ENCODE data around the gene GCSAML.
"Not testable (repeated sequence)": the region's sequence is repeated elsewhere in the genome, so short reads cannot be mapped to it uniquely, and the experiment has no call there.

The GCSAML gene

GRCh38 chr1:247548769-247549182 lies at the start of gene GCSAML:
TSS of gene GCSAML (plus strand) at chr1:247549134. CDS start at chr1:247549192, 58 bp downstream.
- in situ Hi-C loops (cut with HindIII; ENCODE audit: low sequenced_read_pairs): no loop called here

GRCh38 chr1:247500865-247501264 lies 48.1 kb upstream of the GCSAML start:
- in situ Hi-C loops (cut with HindIII; ENCODE audit: low sequenced_read_pairs): no loop called here

DNA sequence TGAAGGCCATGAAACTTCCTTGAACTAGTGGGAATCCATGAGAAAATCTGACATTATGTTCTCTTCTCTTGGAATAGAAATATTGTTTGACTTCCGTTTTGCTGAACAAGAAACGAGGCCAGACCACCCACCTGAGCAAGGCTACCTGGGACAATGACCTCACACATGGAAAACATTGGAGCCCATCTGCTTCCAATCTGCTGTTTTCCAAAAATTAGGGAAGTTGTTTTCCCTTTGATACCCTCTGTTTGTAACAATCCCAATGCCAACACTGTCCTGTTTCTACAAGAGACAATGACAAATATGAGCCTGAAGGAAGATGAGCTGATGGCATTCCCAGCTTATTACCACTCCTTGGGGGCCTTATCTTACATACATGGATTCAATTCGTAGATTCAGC lies 42.1 kb upstream of the GCSAML start:
- in situ Hi-C loops (cut with HindIII; ENCODE audit: low sequenced_read_pairs): no loop called here

DNA sequence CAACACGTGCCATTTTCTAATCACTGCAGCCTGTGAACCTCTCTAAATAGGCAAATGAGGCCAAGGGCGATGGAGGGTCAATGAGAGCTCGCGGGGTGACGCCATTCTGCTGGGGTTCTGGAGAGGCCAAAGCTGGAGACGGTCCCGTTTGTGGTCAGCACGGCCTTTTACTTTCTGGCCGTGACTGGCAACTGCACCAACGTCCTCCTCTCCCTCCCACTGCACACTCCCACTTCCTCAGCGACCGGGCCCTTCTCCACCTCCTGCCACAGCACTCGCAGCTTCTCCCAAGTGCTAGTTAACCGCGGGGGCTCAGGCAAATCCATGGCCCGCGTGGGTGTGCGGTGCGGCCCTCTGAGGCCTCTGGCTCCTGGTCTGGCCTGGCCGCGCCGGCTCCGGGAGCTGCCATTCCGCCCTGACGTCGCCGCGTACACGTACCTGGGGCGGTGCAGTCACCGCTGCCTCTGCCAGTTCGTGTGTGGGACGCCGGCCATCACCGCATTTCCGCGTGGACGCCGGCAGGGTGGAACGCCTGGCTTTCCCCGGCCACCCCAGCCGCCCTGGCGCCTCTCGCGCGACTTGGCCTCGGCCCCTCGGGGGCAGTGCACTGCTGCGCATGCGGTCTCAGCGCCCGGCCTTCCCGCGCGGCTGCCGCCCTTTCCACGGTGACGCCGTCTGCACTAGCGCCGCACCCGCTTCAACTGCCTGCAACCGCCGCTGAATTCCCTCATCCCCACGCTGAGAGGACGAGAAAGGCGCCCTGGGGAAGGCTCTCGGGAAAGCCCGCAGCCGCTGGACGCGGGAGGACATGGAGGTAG lies 30.9 kb upstream of the GCSAML start:
- in situ Hi-C loops (cut with HindIII; ENCODE audit: low sequenced_read_pairs): no loop called here

- in situ Hi-C loops (cut with HindIII; ENCODE audit: low sequenced_read_pairs): no loop called here
Observed at GRCh38 chr1:247518613-247518891, 30.4 kb upstream of the GCSAML start.

- in situ Hi-C loops (cut with HindIII; ENCODE audit: low sequenced_read_pairs): not testable (repeated sequence)
Observed at GRCh38 chr1:247521886-247522285, 27.0 kb upstream of the GCSAML start.

GRCh38 chr1:247528812-247529474 lies 20.0 kb upstream of the GCSAML start:
- in situ Hi-C loops (cut with HindIII; ENCODE audit: low sequenced_read_pairs): no loop called here

DNA sequence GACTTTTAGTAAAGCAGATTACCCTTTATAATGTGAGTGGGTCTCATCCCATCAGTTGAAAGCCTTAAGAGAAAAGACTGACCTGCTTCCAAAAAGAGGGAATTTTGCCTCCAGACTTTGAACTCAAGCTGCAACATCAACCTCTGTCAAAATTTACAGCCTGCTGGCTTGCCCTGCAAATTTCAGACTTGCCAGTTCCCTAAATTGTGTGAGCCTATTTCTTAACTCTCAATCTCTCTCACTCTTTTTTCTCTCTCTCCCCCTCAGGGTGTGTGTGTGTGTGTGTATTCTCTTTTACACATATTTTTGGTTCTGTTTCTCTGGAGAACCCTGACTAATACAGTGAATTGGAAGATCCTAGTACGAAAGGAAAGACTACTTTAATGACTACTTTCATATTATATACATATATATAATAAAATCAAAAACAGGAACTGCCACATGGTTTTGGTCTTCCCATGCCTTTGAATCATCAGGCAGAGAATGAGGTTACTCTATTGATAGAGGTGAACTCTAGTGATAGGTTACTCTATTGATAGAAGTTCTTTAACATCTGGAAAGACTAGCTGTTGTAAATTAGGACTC lies 19.1 kb upstream of the GCSAML start:
- in situ Hi-C loops (cut with HindIII; ENCODE audit: low sequenced_read_pairs): no loop called here

DNA sequence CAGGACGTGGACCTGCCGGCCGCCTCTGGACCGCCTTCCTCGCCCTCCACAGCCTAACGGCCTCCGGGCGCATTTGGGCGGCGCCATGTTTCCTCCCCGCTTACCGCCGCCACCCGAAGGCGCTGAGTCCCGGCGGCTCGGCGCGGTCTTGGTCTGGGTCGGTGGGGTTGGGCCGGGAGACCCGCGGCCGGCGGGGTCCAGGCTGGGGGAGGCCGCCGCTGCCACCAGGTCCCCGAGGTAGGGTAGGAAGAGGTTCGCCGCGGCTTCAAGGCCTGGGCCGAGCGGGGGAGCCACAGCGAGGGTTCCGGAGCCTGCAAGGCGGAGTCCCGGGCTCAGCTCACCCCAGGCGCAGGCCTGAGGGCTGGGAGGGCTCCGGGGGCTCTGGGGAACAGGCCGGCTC lies 18.1 kb upstream of the GCSAML start:
- in situ Hi-C loops (cut with HindIII; ENCODE audit: low sequenced_read_pairs): no loop called here

GRCh38 chr1:247531937-247532336 lies 17.0 kb upstream of the GCSAML start:
- in situ Hi-C loops (cut with HindIII; ENCODE audit: low sequenced_read_pairs): no loop called here

- in situ Hi-C loops (cut with HindIII; ENCODE audit: low sequenced_read_pairs): no loop called here
Observed at GRCh38 chr1:247535402-247535801, 13.5 kb upstream of the GCSAML start.

DNA sequence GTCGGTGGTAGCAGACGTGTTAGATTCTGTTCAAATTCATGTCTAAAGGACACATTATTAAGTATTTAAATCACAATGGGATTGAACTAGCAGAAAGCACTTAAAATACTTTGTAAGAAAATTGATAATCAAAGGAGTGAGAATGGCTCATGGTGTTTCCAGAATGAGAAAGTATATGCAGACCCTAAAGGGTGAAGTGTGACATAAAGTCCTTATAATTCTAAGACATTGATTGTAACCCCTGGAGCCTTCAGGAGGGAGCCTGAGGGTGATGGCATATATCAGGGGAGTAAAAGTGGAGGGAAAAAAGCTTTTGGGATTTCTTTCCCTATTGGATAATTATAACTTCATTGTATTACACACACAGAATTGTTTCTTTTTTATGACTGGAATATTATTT lies 12.6 kb upstream of the GCSAML start, which contains the start of gene OR2C3:
OR2C3 (minus strand) TSS at position 101 of the 400 bp plus-strand sequence. CDS start 3,929 bp downstream, outside the sequence.
- in situ Hi-C loops (cut with HindIII; ENCODE audit: low sequenced_read_pairs): no loop called here

DNA sequence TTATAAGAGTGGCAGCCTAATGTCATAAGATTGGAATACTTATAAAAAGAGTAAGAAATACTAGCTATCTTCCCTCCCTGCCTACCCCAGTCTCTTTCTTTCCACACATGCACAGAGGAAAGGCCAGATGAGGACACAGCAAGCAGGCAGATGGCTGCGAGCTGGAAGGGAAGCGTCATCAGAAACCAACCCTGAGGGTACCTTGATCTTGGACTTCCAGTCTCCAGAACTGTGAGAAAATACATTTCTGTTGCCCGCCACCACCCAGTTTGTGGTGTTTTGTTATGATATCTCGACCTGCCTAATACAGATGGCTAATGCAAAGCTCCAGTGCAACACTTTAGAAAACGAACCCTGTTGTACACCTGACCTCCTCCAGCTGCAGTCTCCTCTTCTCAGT lies 10.4 kb upstream of the GCSAML start:
- in situ Hi-C loops (cut with HindIII; ENCODE audit: low sequenced_read_pairs): no loop called here

DNA sequence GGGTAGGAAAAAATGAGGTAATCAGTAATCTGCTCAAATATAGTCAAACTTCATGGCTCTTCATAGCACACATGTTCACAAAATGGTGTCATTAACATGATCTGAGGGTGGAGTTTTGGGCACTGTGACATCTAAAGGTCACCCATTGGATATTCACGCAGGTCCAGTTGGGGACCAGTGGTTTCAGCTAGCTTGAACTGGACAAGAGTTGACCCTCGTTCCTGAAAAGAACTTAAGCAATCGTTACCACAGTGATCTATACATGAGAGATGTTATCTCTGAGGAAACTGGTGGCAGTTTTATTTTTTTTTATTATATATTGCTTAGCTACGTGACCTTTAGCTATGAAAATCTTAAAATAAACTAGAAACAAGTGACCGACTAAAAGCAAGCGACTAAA lies 9.7 kb upstream of the GCSAML start:
- in situ Hi-C loops (cut with HindIII; ENCODE audit: low sequenced_read_pairs): no loop called here

GRCh38 chr1:247540581-247540980 lies 8.4 kb upstream of the GCSAML start:
- in situ Hi-C loops (cut with HindIII; ENCODE audit: low sequenced_read_pairs): no loop called here

GRCh38 chr1:247542811-247543210 lies 6.1 kb upstream of the GCSAML start:
- in situ Hi-C loops (cut with HindIII; ENCODE audit: low sequenced_read_pairs): no loop called here

GRCh38 chr1:247548092-247548491 lies 842 bp upstream of the GCSAML start:
- in situ Hi-C loops (cut with HindIII; ENCODE audit: low sequenced_read_pairs): no loop called here

- in situ Hi-C loops (cut with HindIII; ENCODE audit: low sequenced_read_pairs): no loop called here
Observed at GRCh38 chr1:247551721-247552120, 2.8 kb downstream of the GCSAML start.

DNA sequence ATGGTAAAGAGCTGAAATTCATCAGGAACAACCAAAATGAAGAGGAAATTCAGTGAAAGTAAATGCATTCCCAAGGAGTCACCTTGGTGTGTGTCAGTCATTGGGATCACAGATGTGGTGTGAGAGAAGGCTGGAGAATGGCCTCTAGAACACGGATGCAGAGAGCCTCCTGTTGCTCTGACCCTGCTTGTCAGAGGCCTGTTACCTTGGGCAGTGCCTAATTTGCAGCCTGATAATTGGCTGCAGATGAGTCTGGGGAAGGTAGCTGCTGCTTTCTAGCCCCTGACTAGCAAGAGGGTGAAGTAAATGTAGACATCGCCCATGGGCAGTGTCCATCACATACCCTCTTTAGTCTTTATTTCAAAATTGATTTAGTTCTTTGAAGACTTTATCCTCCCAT lies 3.3 kb downstream of the GCSAML start:
- in situ Hi-C loops (cut with HindIII; ENCODE audit: low sequenced_read_pairs): no loop called here

GRCh38 chr1:247557926-247558674 lies 9.2 kb downstream of the GCSAML start:
- in situ Hi-C loops (cut with HindIII; ENCODE audit: low sequenced_read_pairs): no loop called here

DNA sequence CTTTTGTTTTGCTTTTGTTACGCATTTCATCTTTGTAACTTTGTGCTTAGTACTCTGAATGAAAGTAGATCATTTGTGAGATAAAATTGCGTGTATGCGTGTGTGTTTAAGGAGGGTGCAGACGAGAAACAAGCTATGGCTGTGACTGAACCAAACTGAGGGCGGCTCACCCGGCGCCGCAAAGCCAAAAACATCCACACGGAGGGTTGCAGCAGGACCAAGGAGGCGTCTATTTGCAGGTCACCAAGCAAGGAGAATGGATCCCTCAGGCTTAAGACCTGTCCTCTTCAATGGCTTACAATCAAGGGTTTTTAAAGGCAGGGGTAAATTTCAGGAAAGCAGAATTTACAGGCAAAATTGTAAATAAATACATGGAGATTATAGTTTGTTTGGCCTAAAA lies 12.8 kb downstream of the GCSAML start:
- in situ Hi-C loops (cut with HindIII; ENCODE audit: low sequenced_read_pairs): no loop called here

All from endothelial cell of hepatic sinusoid (primary cell).